Activated CD8-positive, alpha-beta memory T cell treated with anti-CD3 and anti-CD28 coated beads, Interleukin-2, amount 50 U/mL, for 1 hour (primary cell): ENCODE results near the gene CELF2.

Experiments used
- DNase-seq: peaks from one replicate; pipeline ENCODE4 v3.0.0-alpha.2; 2020; ENCODE audit errors: extremely low read depth

Gene CELF2

DNA sequence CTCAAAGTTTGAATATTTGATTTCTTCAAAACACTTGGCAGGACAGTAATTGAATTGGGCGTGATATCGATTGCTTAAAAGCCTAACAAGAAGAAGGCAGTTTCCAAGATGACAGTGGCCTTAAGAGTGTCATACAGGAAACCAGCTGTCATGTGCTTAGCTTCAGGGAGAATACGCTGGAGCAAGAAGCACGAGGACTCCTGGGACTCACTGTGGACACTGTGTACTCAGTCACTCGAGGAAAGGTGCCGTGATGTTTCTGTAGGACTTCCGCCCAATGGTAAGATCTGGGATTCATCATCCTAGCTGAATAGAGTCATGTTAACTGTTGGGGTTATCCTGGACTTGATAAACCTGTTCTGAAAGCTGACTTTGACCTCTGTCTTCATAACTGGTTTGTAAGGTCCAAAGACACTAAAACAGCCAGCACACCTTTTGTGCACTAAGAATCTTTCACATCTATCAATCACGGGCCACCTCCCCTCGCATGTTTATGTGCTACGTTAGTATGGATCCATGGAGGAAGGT, 113.5 kb downstream of the CELF2 start:
- DNase-seq, result no peak

DNA sequence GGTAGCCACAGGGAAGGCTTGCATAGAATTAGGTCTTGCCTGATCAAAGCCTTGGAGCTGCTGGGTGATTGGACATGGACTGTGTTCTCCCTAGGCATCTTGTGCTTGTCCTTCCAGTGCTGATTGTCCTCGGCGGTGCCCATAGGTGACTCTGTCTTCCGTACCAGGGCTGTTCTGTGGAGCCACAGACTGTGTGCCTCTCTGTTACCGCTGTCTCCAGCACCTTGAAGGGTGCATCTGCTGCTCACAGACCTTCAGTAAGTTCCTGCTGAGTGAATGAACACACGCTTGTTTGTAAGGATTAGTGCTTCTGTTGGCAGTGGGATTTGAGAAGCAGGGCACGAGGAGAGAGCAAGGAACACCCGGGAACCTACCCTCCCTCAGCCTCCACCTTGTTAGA, 116.7 kb downstream of the CELF2 start:
- DNase-seq, result no peak

DNA sequence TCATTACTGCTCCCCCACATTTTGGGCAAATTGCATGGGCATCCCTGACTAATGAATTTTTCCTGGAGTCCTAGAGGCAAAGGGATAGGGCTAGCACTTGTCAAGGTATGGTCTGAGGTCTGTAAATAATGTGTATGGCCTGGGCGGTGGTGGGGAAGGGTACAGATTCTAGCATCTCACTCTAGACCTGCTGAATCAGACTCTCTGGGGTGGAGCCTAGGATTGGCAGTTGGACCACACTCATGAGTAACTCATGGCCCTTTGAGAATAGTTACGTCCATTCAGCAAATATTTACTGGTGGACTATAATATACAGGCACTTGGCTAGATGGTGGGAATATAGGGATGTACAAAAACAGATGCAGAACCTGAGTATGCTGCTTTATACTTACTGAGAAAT, 118.0 kb downstream of the CELF2 start:
- DNase-seq, result no peak

GRCh38 chr10:11138314-11139033, 120.8 kb downstream of the CELF2 start:
- DNase-seq, result no peak

DNA sequence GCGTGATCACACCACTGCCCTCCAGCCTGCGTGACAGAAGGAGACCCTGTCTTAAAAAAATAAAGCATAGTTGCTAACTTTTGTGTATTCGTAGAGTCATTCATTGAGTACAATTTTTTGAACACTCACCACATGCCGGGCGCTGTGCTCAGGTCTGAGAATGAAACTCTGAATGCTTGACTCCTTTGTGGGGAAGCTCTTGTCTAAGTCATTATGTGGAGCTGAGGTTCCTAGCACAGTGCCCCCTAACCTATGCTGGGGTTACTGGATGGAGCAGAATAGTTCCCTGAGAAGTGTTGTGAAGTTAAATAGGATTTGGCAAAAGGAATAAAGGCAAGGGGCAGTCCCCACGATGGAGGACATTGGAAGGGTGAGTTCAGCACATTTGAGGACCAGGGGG, 123.3 kb downstream of the CELF2 start:
- no peak for DNase-seq

GRCh38 chr10:11141571-11142091, 124.0 kb downstream of the CELF2 start:
- no peak for DNase-seq

DNA sequence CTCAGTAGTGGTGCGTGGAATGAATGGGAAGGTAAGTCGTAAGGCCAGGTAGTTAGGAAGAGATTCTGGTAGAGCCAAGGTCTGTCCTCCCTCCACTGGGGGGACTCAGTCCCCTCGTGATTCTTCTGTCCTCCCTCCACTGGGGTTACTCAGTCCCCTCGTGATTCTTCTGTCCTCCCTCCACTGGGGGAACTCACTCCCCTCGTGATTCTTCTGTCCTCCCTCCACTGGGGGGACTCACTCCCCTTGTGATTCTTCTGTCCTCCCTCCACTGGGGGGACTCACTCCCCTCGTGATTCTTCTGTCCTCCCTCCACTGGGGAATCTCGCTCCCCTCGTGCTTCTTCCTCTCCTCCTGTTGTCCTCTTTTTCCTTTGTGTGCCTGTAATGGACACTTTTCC, 125.1 kb downstream of the CELF2 start:
- no peak for DNase-seq

GRCh38 chr10:11143242-11143641, 125.6 kb downstream of the CELF2 start:
- no peak for DNase-seq

- DNase-seq, result no peak
Measured at GRCh38 chr10:11144626-11145494, 127.2 kb downstream of the CELF2 start.

- DNase-seq, result no peak
Measured at GRCh38 chr10:11145495-11145855, 127.8 kb downstream of the CELF2 start.

DNA sequence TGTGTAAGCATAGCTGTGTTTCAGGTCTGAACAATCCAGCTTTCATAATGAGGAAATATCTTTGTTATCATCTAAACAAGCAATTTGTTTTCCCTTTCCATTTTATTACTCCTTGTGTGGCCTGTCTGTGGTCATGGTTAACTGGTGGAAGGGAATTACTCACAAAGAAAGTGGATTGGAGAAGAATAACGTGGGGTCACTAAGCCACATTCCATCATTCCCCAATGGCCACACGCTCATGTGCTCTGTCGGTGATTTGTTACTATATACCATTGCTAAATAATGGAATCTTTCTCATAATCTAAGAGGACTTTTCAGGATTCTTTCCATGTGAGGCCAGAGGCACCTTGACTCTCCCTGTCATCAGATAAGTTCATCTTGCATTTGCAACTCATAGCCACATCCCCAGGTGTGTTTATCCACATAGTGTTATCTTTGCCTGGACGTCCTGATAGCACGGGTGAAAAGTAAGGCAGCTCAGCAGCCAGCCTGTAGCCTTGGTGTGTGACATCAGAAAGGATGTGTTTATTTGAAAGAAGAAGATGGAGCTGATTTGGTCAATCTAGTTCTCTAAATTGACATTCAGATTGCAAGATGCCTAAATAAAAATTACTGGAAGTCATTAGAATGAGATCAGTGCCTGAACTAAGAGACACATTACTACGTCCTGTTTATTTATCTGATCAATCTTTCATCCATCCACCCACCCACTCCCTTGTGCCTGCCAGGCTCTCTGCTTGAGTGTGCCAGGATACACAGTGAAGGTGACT, 128.9 kb downstream of the CELF2 start:
- DNase-seq, result no peak

DNA sequence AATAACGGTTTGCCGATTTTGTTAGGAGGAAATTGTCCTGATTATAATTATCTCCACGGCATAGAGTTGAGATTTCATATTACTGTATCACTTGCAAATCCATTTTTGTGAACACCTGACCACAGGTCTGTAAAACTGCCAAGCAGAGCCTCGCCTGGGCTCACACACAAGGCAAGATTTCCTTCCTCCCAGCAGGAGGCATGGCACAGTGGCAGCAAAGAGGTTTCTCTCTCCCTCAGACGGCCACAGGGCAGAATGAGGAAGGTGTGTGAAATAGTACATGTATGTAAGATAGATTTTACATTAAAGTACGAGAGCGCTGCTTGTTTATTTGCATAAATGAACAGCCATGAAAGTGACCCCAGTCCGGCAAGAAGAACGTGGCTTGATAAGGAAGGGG, 130.1 kb downstream of the CELF2 start:
- no peak for DNase-seq

- no peak for DNase-seq
Measured at GRCh38 chr10:11148142-11149028, 130.7 kb downstream of the CELF2 start.

- DNase-seq, result no peak
Measured at GRCh38 chr10:11149807-11150141, 132.1 kb downstream of the CELF2 start.

GRCh38 chr10:11150231-11150731, 132.6 kb downstream of the CELF2 start:
- no peak for DNase-seq

DNA sequence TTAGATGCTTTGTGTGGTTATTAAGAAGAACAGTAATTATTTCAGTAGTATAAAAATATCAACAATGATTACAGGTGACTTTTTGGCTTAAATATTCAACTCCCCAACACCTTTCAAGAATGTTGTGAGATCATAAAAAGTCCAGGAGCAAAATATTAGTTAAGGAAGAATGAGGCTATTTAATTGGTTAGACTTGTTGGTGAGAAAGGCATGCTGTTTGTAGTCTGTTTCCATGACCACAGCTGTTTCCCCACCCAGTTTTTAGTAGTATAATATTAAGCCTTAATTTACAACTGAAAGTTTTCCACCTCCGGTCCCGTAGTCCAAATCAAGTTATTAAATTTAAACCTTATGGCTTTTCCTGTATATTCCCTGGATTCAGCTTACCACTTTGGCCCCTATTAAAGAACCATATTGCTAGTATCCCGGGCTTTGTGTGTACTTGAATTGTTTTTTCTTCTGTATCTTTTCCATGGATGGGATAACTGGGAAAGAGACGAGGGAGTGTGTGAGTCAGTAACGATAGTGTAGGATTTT, 133.3 kb downstream of the CELF2 start:
- no peak for DNase-seq

- no peak for DNase-seq
Measured at GRCh38 chr10:11152801-11153200, 135.1 kb downstream of the CELF2 start.

DNA sequence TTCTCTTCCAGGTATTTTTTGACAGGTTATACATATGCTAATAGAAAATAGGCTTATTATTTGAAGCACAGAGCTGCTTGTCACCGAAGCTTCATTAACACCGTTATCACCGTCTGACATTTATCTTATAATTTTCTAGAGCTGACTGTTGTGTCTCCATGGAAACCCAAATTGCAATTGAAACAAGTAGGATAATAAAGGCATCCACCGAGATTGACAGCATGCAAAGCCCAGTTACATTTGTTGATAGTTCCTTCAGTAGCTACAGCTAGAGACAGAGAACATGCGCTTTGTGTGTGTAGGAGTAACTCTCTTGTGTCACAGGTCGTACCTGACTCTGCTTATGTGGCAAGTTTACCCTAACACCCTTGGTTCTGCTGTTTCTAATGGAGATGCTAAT, 135.6 kb downstream of the CELF2 start:
- DNase-seq, result no peak

DNA sequence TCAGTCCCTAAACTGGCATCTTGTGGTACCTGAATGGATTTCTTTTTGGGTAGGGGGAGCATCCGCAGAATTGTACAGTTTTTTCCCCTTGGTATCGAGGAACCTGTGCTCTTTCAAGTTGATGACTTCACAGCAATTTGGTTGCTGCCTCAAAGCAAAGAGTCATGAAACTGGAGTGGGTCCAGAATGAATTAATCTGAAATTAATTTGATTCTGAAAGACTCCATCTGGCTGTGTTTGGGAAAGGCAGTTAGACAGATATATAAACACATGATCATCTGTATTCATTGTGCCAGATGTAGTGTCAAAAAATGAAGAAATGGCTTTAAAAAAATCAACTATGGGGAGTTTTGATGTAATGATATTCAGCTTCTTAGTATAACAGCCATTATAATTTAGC, 136.1 kb downstream of the CELF2 start:
- DNase-seq, result no peak

DNA sequence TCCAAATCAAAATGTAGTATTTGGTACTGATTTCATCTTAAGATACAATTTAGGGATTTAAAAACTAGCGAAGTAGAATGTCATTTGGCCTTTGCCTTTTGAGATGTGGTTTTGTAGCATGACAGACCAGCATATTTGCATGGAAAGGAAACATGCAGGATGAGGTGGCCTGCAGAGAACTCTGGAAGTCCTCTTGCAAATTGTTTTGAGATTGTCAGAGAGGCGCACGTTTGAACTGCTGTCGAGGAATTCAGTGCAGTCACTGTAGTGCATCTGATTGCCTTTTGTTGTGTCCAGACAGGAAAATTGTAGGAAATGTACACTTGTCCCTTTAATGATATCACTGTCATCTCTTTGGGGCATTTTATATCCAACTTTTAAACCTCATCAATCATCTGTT, 136.7 kb downstream of the CELF2 start:
- no peak for DNase-seq
